HUES48 (cell line): ENCODE results near the gene RBKS.
"Not testable (repeated sequence)": the region's sequence is repeated elsewhere in the genome, so short reads cannot be mapped to it uniquely, and the experiment has no call there.

Source experiments
- H3K27ac ChIP-seq: one replicate; pipeline ENCODE4 v1.7.0; 2013; ENCODE audit warnings: low read depth, low read length, inconsistent platforms
- H3K27me3 ChIP-seq: 2 replicates; pipeline ENCODE4 v1.6.1; 2013; ENCODE audit warnings: mild to moderate bottlenecking, low read length; ENCODE audit not compliant: control insufficient read depth, insufficient read depth
- H3K36me3 ChIP-seq: 2 replicates; pipeline ENCODE4 v1.6.1; 2013; ENCODE audit warnings: low read length; ENCODE audit not compliant: control insufficient read depth, insufficient read depth
- H3K4me1 ChIP-seq: 2 replicates; pipeline ENCODE4 v1.6.1; 2013; ENCODE audit warnings: mild to moderate bottlenecking, low read length; ENCODE audit not compliant: control insufficient read depth, insufficient read depth
- H3K4me3 ChIP-seq: 2 replicates; pipeline ENCODE4 v1.5.1; 2013; ENCODE audit warnings: mild to moderate bottlenecking, low read depth, low read length
- H3K9ac ChIP-seq: 2 replicates; pipeline ENCODE4 v1.6.1; 2013; ENCODE audit warnings: mild to moderate bottlenecking, low read depth, low read length, moderate library complexity
- H3K9me3 ChIP-seq: 2 replicates; pipeline ENCODE4 v1.6.1; 2013; ENCODE audit warnings: low read length; ENCODE audit not compliant: control insufficient read depth, insufficient read depth

The RBKS gene

DNA sequence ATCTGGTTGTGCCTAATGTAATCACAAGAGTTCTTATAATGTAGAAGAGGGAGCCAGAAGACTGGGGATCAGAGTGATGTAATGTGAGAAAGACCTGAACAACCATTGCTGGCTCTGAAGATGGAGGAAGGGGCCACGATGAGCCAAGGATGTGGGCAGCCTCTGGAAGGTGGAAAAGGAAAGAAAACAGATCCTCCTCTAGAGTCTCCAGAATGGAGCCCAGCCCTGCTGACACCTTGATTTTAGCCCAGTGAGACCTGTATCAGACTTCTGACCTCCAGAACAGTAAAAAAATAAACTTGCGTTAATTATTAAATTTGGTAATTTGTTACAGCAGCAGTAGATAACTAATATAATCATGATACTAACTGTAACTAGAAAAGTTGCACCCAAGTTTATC lies 3.1 kb downstream of the RBKS start:
- Histone ChIP-seq H3K9me3 (no peaks in the 10 kb centered on the region), H3K4me1 (peaks cover 6% of the 10 kb centered on the region; the same call in 1 of the 2 replicates), H3K36me3 (no peaks in the 10 kb centered on the region), H3K27me3 (no peaks in the 10 kb centered on the region), H3K9ac (no peak overlapping the region), H3K27ac (no peak overlapping the region), H3K4me3 (no peak overlapping the region)

GRCh38 chr2:27886322-27886721 lies 3.9 kb downstream of the RBKS start:
- Histone ChIP-seq H3K4me1 (peaks cover 6% of the 10 kb centered on the region; the same call in 1 of the 2 replicates), H3K27ac (no peak overlapping the region), H3K36me3 (no peaks in the 10 kb centered on the region), H3K9me3 (no peaks in the 10 kb centered on the region), H3K9ac (no peak overlapping the region), H3K27me3 (no peaks in the 10 kb centered on the region), H3K4me3 (no peak overlapping the region)

DNA sequence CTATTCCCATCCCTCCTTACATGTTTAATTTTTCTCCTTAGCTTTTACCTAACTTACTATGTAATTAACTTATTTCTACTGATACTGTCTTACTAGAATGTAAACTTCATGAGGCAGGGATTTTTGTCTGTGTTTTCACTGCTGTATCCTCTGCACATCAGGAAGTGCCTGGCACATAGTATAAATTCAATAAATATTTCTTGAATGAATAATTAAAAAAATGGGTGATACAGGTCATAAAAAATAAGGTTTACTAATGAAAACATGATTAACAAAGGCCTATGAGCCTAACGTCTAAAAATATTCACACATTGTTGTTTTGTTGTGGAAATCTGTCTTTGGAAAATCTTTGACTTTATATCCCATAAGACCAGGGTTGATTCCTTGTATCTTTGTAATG lies 4.5 kb downstream of the RBKS start:
- Histone ChIP-seq H3K27me3 (no peaks in the 10 kb centered on the region), H3K9ac (no peak overlapping the region), H3K36me3 (no peaks in the 10 kb centered on the region), H3K9me3 (no peaks in the 10 kb centered on the region), H3K4me3 (no peak overlapping the region), H3K4me1 (peaks cover 6% of the 10 kb centered on the region; the same call in 1 of the 2 replicates), H3K27ac (no peak overlapping the region)

- Histone ChIP-seq H3K9ac (no peak overlapping the region), H3K36me3 (no peaks in the 10 kb centered on the region), H3K27ac (no peak overlapping the region), H3K27me3 (no peaks in the 10 kb centered on the region), H3K4me1 (peaks cover 6% of the 10 kb centered on the region; the same call in 1 of the 2 replicates), H3K4me3 (no peak overlapping the region), H3K9me3 (no peaks in the 10 kb centered on the region)
Observed at GRCh38 chr2:27885234-27885633, 5.0 kb downstream of the RBKS start.

- no peaks in the 10 kb centered on the region for H3K36me3 ChIP-seq
- peaks cover 5% of the 10 kb centered on the region; the same call in 1 of the 2 replicates for H3K4me1 ChIP-seq
- no peaks in the 10 kb centered on the region for H3K27me3 ChIP-seq
- H3K4me3 ChIP-seq = no peak overlapping the region
- H3K27ac ChIP-seq = no peak overlapping the region
- no peak overlapping the region for H3K9ac ChIP-seq
- H3K9me3 ChIP-seq = no peaks in the 10 kb centered on the region
Observed at GRCh38 chr2:27884601-27885000, 5.6 kb downstream of the RBKS start.

DNA sequence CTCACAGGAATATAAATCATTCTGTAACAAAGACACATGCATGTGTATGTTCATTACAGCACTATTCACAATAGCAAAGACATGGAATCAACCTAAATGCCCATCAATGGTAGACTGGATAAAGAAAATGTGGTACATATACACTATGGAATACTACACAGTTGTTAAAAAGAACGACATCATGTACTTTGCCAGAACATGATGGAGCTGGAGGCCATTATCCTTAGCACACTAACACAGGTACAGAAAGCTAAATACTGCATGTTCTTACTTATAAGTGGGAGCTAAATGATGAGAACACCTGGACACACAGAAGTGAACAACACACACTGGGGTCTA lies 7.6 kb downstream of the RBKS start:
- not testable (repeated sequence) for H3K36me3 ChIP-seq, H3K9ac ChIP-seq, H3K4me1 ChIP-seq, H3K27me3 ChIP-seq, H3K27ac ChIP-seq, H3K9me3 ChIP-seq, H3K4me3 ChIP-seq

DNA sequence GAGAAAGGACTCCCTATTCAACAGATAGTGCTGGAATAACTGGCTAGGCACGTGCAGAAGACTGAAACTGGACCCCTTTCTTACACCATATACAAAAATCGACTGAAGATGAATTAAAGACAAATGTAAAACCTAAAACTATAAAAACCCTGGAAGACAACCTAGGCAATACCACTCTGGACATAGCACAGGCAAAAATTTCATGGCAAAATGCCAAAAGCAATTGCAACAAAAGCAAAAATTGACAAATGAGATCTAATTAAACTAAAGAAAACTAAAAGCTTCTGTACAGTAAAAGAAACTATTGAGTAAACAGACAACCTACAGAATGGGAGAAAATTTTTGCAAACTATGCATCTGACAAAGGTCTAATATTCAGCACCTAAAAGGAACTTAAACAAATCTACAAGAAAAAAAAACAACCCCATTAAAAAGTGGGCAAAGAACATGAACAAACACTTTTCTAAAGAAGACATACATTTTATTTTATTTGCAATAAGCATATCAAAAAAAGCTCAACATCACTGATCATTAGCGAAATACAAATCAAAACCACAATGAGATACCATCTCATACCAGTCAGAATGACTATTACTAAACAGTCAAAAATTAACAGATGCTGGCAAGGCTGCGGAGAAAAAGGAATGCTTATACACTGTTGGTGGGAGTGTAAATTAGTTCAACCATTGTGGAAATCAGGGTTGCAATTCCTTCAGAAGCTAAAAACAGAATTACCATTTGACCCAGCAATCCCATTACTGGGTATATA lies 8.2 kb downstream of the RBKS start:
- H3K9me3 ChIP-seq, H3K27me3 ChIP-seq, H3K9ac ChIP-seq, H3K4me1 ChIP-seq, H3K4me3 ChIP-seq, H3K27ac ChIP-seq, H3K36me3 ChIP-seq: not testable (repeated sequence)

- no peaks in the 10 kb centered on the region for H3K9me3 ChIP-seq
- no peak overlapping the region for H3K27ac ChIP-seq
Observed at GRCh38 chr2:27878825-27879224, 11.4 kb downstream of the RBKS start.

GRCh38 chr2:27875089-27875881 lies 14.9 kb downstream of the RBKS start:
- Histone ChIP-seq H3K36me3 (no peaks in the 10 kb centered on the region), H3K27ac (no peak overlapping the region)

More at GRCh38 chr2:27878825-27879224, 11.4 kb downstream of the RBKS start:
- Histone ChIP-seq H3K36me3 (no peaks in the 10 kb centered on the region), H3K4me3 (no peak overlapping the region), H3K4me1 (no peaks in the 10 kb centered on the region), H3K9ac (no peak overlapping the region), H3K27me3 (no peaks in the 10 kb centered on the region)

GRCh38 chr2:27873091-27873490 lies 17.1 kb downstream of the RBKS start:
- Histone ChIP-seq H3K27ac (no peak overlapping the region), H3K9ac (no peak overlapping the region), H3K27me3 (no peaks in the 10 kb centered on the region), H3K4me3 (no peak overlapping the region), H3K36me3 (no peaks in the 10 kb centered on the region), H3K4me1 (no peaks in the 10 kb centered on the region), H3K9me3 (no peaks in the 10 kb centered on the region)

More at GRCh38 chr2:27875089-27875881, 14.9 kb downstream of the RBKS start:
- H3K9ac ChIP-seq = no peak overlapping the region
- H3K9me3 ChIP-seq = no peaks in the 10 kb centered on the region
- no peak overlapping the region for H3K4me3 ChIP-seq
- no peaks in the 10 kb centered on the region for H3K4me1 ChIP-seq
- H3K27me3 ChIP-seq = no peaks in the 10 kb centered on the region

DNA sequence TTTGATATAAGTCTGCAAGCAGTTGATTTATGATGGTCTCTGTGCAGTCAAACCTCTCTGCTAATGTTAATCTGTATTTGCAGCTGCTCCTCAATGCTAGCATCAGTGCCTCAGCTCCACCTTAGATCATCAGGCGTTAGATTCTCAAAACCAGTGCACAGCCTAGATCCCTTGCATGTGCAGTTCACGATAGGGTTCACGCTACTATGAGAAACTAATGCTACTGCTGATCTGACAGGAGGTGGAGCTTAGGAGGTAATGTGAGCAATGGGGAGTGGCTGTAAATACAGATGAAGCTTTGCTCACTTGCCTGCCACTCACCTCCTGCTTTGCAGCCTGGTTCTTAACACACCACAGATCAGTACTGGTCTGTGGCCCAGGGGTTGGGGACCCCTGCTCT lies 18.4 kb downstream of the RBKS start:
- H3K4me1 ChIP-seq = no peaks in the 10 kb centered on the region
- no peak overlapping the region for H3K9ac ChIP-seq
- no peak overlapping the region for H3K27ac ChIP-seq
- H3K27me3 ChIP-seq = no peaks in the 10 kb centered on the region
- no peaks in the 10 kb centered on the region for H3K36me3 ChIP-seq
- no peaks in the 10 kb centered on the region for H3K9me3 ChIP-seq
- H3K4me3 ChIP-seq = no peak overlapping the region
